HG03354 (cell line): ENCODE results near the gene AHNAK.
"Not testable (repeated sequence)": the region's sequence is repeated elsewhere in the genome, so short reads cannot be mapped to it uniquely, and the experiment has no call there.

Source experiments
- ATAC-seq: cut with Tn5 transposase; IDR thresholded peaks from one replicate; pipeline ENCODE4 v1.9.1; 2021; ENCODE audit warnings: mild to moderate bottlenecking; ENCODE audit not compliant: unreplicated experiment, poor library complexity, severe bottlenecking

AHNAK gene

DNA sequence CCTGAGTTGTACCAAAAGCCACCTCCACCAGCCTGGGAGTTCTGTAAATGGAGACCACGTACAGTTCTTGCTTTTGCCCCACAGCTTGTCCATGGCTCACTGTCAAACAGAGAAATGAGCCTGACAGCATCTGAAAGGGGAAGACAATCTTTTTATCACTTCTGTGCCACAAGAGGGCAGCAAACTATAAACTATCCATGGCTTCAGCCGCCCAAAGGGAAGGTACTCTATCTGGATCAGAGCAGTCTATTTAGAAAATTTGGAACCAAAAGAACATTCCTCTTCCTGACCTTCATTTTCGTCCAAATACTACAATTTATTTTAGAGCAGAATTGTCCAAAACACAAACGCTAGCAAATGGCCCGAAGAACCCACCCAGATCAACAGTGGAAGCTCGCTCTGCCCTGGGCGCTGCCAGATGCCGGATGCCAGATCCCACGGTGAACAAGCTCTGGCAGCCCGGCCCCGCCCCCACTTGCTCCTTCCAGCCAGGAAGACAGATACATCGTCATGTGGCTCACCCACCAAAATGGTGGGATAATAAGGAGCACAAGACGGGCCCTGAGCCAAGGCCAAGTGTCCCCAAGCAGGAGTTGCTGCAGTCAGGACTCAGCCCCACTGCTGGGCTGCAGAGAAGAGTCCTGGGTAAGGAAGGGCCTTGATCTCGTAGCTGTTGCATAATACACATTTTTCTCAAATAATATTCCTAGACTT, 151.6 kb downstream of the AHNAK start:
- ATAC-seq, result no peak

DNA sequence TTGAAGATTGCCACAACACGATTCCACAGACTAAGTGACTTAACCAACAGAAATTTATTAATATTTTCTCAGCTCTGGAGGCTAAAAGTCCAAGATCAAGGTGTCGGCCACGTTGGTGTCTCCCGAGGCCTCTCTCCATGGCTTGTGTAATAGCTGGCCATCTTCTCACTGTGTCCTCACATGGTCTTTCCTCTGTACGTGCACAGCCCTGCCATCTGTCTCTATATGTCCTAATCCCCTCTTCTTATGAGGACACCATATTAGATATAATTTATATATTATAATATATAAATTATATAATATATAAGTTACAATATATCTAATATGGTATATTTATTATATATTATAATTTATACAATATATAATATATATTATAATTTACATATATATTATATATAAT, 152.9 kb downstream of the AHNAK start:
- ATAC-seq, result no peak

DNA sequence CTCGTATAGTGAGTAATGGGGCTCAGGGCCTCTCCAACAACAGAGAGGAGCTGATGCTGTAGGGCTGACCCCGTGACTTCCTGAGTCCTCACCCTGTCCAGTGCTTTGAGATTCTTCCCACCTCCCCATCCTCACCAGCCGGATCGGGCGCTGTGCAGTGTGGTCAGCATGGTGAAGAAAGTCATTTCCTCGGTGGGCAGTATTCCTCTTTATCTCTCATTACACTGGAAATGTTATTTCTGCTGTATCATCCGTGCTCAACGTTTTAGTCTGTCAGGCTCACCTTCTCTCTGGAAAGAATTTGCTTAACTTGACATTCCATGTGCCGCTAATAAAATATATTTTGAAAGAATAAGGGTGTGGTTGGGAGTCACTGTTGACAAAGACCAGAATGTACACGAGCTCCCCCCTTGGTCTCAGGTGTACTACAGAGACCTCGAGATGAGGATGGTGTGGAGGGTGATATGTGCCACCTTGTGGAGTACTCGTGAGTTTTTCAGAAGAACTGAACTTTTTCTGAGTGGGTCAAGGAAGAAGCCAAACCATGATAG, 153.5 kb downstream of the AHNAK start:
- no peak for ATAC-seq

DNA sequence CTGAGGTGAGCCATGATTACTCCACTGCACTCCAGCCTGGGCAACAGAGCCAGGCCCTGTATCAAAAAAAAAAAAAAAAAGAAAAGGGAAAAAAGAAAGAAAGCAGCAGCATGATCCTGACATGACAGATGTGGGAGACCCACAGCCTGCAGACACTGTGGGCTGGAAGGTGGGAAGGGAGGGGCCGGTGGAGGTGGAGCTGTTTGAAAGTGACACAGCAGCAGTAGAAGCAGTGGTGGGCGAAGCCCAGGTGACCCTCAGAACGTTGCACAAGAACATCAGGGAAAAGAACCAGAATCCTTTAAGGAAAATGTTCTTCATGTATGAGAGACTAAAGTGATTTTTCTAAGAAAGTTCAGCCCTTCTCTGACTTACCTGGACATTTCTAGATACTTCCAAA, 154.1 kb downstream of the AHNAK start:
- no peak for ATAC-seq

DNA sequence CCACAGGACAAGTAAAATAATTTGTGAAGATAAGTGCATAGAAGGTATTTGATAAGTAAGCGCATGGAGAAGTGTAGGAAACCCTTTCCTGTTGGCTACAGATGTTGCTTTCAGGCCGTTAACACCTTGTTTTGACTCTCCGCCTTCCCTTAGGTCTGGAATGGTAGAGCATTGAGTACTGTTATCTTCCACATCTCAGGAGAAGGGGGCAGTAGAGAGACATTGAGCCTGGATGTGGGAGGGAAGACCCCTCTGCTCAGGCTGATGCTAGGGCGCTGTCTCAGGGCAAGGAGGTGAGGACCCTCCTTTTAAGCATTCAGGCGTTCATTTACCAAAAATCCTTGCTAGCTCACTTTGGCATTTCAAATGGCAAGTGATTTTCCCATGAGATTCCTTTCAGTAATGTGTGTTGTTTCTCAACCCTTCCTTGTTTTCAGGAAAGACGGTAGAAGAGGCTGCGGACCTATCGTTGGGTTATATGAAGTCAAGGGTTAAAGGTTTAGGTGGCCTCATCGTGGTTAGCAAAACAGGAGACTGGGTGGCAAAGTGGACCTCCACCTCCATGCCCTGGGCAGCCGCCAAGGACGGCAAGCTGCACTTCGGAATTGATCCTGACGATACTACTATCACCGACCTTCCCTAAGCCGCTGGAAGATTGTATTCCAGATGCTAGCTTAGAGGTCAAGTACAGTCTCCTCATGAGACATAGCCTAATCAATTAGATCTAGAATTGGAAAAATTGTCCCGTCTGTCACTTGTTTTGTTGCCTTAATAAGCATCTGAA, 154.8 kb downstream of the AHNAK start:
- ATAC-seq, result no peak

DNA sequence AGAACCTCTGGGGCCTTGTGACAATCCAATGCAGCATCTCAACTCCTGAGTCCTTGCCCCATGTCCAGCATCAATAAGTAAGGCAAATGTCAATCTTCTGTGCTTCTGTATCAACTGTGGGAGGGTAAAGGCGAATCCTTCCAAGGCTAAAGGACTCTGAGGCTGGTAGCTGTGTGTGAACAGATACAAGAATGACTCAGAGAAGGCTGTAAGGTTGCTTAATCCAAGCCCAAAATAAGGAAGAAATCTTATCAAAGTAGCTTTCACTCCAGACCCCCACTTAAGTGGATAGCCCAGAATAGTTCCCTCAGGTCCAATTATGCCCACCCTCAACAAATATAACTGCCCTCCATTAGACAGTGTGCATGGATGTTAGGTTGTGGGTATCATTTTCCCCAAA, 155.9 kb downstream of the AHNAK start:
- ATAC-seq, result no peak

DNA sequence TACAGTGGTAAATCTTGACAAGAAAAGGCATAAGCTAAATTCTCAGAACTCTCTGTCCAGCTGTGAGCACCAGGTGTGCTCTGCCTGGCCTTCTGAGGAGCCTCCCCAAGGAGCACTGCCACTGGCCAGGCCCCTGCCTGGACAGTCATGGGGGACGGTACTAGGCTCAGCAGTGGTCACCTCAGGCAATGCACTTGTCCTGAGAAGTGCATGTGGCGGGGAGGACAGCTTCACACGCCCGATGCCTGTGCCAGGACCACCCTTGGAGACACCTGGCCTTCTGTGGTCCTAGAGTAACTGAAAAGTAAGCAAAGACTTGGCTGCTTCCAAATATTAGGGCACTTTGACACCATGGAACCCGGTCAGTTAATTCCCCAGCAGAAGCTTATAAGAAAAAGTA, 156.4 kb downstream of the AHNAK start:
- no peak for ATAC-seq

DNA sequence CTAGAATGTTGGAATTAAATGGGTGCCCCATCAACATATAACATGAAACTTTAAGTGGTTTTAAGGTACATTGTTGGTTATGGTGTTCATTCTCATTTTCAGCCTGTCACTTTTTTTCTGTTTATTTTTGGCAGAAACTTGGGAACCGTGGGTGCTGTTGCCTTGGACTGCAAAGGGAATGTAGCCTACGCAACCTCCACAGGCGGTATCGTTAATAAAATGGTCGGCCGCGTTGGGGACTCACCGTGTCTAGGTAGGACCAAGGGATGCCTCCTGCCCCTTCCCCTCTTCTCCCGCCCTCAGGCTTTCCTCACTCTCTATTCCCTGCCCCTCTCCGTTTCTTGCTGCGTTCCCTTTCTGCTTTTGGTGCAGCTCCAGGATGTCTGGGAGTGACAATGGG, 157.6 kb downstream of the AHNAK start:
- ATAC-seq, result no peak

DNA sequence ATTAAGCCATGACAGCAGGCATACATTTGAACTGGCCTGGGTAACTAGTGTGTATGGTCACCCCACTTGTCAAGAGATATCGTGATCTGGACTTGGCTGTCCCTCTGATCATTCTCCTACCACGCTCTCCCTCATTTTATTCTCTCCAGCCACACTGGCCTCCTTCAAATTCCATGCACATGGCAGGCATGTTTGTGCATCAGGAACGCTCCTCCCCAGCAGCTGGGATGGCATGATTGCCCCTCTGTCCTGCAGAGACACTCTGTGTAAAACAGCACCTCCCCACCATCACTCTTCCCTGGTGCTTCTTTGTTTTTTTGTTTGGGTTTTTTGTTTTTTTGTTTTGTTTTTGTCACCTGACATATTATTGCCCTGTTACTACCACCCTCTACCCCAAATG, 159.2 kb downstream of the AHNAK start:
- no peak for ATAC-seq

DNA sequence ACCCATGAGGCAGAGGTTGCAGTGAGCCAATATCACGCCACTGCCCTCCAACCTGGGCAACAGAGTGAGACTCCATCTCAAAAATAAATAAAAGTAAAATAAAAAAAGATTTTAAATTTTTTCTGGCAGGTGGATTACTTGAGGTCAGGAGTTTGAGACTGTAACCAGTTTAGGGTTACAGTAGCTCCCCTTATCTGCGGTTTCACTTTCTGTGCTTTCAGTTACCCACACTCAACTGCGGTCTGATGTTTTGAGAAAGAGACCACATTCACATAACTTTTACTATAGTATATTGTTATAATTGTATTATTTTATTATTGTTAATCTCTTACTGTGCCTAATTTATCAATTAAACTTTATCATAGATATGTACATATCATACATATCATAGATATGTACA, 160.5 kb downstream of the AHNAK start:
- ATAC-seq, result not testable (repeated sequence)

DNA sequence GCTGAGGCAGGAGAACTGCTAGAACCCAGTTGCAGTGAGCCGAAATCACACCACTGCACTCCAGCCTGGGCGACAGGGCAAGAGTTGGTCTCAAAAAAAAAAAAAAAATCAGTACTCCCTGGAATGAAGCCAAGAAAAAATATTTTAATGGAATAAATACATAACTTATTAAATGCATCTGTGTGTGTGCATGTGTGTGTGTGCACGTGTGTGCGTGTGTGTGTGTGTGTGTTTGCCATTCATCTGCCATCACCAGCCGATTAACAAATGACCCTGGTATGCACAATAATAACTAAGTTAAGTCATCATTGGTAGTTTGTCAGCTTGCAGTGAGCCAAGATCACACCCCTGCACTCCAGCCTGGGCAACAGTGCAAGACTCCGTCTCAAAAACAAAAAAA, 162.8 kb downstream of the AHNAK start:
- no peak for ATAC-seq
